ENCODE data around the gene NID1. TPM values are rescaled to one million over a fixed set of nuclear protein-coding genes. Genes with fewer than 3 reads are reported as not detected.
A peak's percentile ranks its signal among the peaks of the same experiment; 100 is the strongest.

The NID1 gene
- total and polyA plus RNA-seq, 7 donors, result 12.0 to 31.8 (median 22.2) TPM

DNA sequence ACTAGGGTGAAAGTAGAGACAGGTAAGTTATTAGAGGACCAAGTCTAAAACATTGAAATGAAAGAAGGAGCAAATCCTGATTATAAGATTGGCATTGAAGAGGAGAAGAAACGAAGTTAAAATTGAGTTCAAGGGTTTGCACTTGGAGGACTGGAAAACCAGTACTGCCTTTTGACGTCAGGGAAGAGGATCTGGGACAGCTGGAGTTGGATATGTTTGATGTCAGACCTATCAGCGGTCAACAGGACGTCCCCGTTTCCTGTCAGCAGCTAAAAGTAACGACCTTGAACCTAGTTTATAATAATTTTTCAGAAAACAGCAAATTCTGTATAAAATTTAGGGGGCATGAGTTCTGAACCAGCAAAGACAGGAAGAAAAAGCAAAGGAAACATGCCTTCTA is 1.2 kb upstream of the NID1 start:
- no peaks in the 10 kb centered on the region for H3K36me3 ChIP-seq (ENCODE audit: insufficient read depth in 1 of 2, low read depth in 1 of 2)
- ATAC-seq (no peak), DNase-seq (no peak)
- peak overlapping the region; percentile 76 for H3K4me3 ChIP-seq
- 33 to 42% (median 37%) methylated on average over 6 of the region's 6 CpGs for WGBS, 3 donors
- peak overlapping the region; percentile 80 for H3K27ac ChIP-seq
- no peaks in the 10 kb centered on the region for H3K4me1 ChIP-seq
- peaks cover 0 to 52% (median 8%) of the 10 kb centered on the region in 3 donors for H3K27me3 ChIP-seq (ENCODE audit: insufficient read depth in 3 of 3, low read length in 2 of 3)
- intact Hi-C loops (cut with DNase I), result no loop called here
- peaks cover 12% of the 10 kb centered on the region for H3K9me3 ChIP-seq
- TF ChIP-seq CTCF (IDR thresholded peaks at IDR 0.05), result no peak

- intact Hi-C loops (cut with DNase I), result no loop called here
- peaks cover 7% of the 10 kb centered on the region for H3K9me3 ChIP-seq
- DNase-seq (no peak), ATAC-seq (peak in 2 of 4 donors; percentile 5 to 34)
- TF ChIP-seq CTCF (IDR thresholded peaks at IDR 0.05), result no peak
- H3K27me3 ChIP-seq (ENCODE audit: insufficient read depth in 3 of 3, low read length in 2 of 3), result peaks cover 0 to 56% (median 8%) of the 10 kb centered on the region in 3 donors
- peak overlapping the region; percentile 80 for H3K27ac ChIP-seq
- peak overlapping the region; percentile 76 for H3K4me3 ChIP-seq
- WGBS, 3 donors, result 19 to 40% (median 23%) methylated on average over 17 of the region's 17 CpGs
- no peaks in the 10 kb centered on the region for H3K36me3 ChIP-seq (ENCODE audit: insufficient read depth in 1 of 2, low read depth in 1 of 2)
- no peaks in the 10 kb centered on the region for H3K4me1 ChIP-seq
Measured at GRCh38 chr1:236065509-236066005, 667 bp upstream of the NID1 start.

GRCh38 chr1:236063919-236064673 is 794 bp downstream of the NID1 start:
- H3K36me3 ChIP-seq (ENCODE audit: insufficient read depth in 1 of 2, low read depth in 1 of 2), result no peaks in the 10 kb centered on the region
- H3K4me3 ChIP-seq, result peak overlapping the region; percentile 76
- intact Hi-C loops (cut with DNase I), result no loop called here
- whole genome bisulfite sequencing, 3 donors, result 1 to 2% (median 2%) methylated on average over 50 to 55 of the region's 55 CpGs
- no peaks in the 10 kb centered on the region for H3K9me3 ChIP-seq
- peak overlapping the region; percentile 80 for H3K27ac ChIP-seq
- peak; percentile 55 to 68 for DNase-seq
- no peaks in the 10 kb centered on the region for H3K4me1 ChIP-seq
- peaks cover 0 to 56% (median 8%) of the 10 kb centered on the region in 3 donors for H3K27me3 ChIP-seq (ENCODE audit: insufficient read depth in 3 of 3, low read length in 2 of 3)
- ATAC-seq, result peak; percentile 20 to 54 (median 32)
- TF ChIP-seq CTCF (IDR thresholded peaks at IDR 0.05), result no peak

GRCh38 chr1:236063551-236063918 is 1.4 kb downstream of the NID1 start:
- H3K27ac ChIP-seq, result peak overlapping the region; percentile 80
- peak overlapping the region; percentile 76 for H3K4me3 ChIP-seq
- DNase-seq, result no peak
- no peak for TF ChIP-seq CTCF (IDR thresholded peaks at IDR 0.05)
- 49 to 57% (median 50%) methylated on average over 6 of the region's 6 CpGs for WGBS, 3 donors
- intact Hi-C loops (cut with DNase I), result no loop called here
- ATAC-seq, result no peak
- no peaks in the 10 kb centered on the region for H3K36me3 ChIP-seq (ENCODE audit: insufficient read depth in 1 of 2, low read depth in 1 of 2)
- peaks cover 0 to 56% (median 8%) of the 10 kb centered on the region in 3 donors for H3K27me3 ChIP-seq (ENCODE audit: insufficient read depth in 3 of 3, low read length in 2 of 3)
- no peaks in the 10 kb centered on the region for H3K4me1 ChIP-seq
- no peaks in the 10 kb centered on the region for H3K9me3 ChIP-seq

Data from psoas muscle (tissue), 8 donors.